ENCODE results near the gene ZNF672. TPM values are rescaled to one million over a fixed set of nuclear protein-coding genes. Genes with fewer than 3 reads are reported as not detected.

ZNF672 gene
- total and polyA plus RNA-seq, 2 of the 13 experiments (the other 11 are each of a cell fraction or from before 2014, with no cell fraction given): 17.2 to 22.9 TPM

GRCh38 chr1:248825573-248825908 lies 12.5 kb upstream of the ZNF672 start (continued):
- TF ChIP-seq MNT (IDR thresholded peaks at IDR 0.05): peak; percentile 20; the same call in 1 of the 2 replicates
- 0 out of 2 replicates have a peak, but pooled peaks have one; percentile 6 for TF ChIP-seq ZNF329 (CRISPR knock-in tag; IDR thresholded peaks at IDR 0.05; ENCODE audit: low read depth)
- TF ChIP-seq ZNF781 (CRISPR knock-in tag; IDR thresholded peaks at IDR 0.05; ENCODE audit: borderline replicate concordance, not compliant biosample characterization): no peak
- TF ChIP-seq, protein P1, sequence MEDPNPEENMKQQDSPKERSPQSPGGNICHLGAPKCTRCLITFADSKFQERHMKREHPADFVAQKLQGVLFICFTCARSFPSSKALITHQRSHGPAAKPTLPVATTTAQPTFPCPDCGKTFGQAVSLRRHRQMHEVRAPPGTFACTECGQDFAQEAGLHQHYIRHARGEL (CRISPR knock-in tag; IDR thresholded peaks at IDR 0.05): 0 out of 2 replicates have a peak, but pooled peaks have one; percentile 15
- no peak for TF ChIP-seq ZNF816 (CRISPR knock-in tag; IDR thresholded peaks at IDR 0.05; ENCODE audit: borderline replicate concordance)
- TF ChIP-seq SAFB2 (CRISPR knock-in tag; IDR thresholded peaks at IDR 0.05; ENCODE audit: borderline replicate concordance, low read depth): peak; percentile 28; the same call in 1 of the 2 replicates
- TF ChIP-seq THAP11 (CRISPR knock-in tag; IDR thresholded peaks at IDR 0.05): no peak; the same call in 1 of the 2 replicates
- 0 out of 2 replicates have a peak, but pooled peaks have one; percentile 7 for TF ChIP-seq FOXK1 (CRISPR knock-in tag; IDR thresholded peaks at IDR 0.05; ENCODE audit: borderline replicate concordance, low read depth)
- TF ChIP-seq ZNF607 (CRISPR knock-in tag; IDR thresholded peaks at IDR 0.05; ENCODE audit: borderline replicate concordance): no peak
- TF ChIP-seq SNAI1 (CRISPR knock-in tag; IDR thresholded peaks at IDR 0.05; ENCODE audit: borderline replicate concordance): peak; percentile 13; the same call in 1 of the 2 replicates
- peak; percentile 77 for TF ChIP-seq HNRNPH1 (optimal IDR thresholded peaks at IDR 0.05; ENCODE audit: low read depth, low read length)
- TF ChIP-seq, protein P2, sequence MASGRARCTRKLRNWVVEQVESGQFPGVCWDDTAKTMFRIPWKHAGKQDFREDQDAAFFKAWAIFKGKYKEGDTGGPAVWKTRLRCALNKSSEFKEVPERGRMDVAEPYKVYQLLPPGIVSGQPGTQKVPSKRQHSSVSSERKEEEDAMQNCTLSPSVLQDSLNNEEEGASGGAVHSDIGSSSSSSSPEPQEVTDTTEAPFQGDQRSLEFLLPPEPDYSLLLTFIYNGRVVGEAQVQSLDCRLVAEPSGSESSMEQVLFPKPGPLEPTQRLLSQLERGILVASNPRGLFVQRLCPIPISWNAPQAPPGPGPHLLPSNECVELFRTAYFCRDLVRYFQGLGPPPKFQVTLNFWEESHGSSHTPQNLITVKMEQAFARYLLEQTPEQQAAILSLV (CRISPR knock-in tag; IDR thresholded peaks at IDR 0.05; ENCODE audit: borderline replicate concordance): 0 out of 2 replicates have a peak, but pooled peaks have one; percentile 10
- no peak for TF ChIP-seq EP300 (IDR thresholded peaks at IDR 0.05; ENCODE audit: low read depth in 2 of 2, low read length in 2 of 2)
- TF ChIP-seq EP300 (CRISPR knock-in tag; IDR thresholded peaks at IDR 0.05; ENCODE audit: borderline replicate concordance): 0 out of 2 replicates have a peak, but pooled peaks have one; percentile 19
- no peak for TF ChIP-seq MEIS2 (CRISPR knock-in tag; IDR thresholded peaks at IDR 0.05)
- TF ChIP-seq ZNF251 (CRISPR knock-in tag; IDR thresholded peaks at IDR 0.05): no peak
- TF ChIP-seq NCOA2 (CRISPR knock-in tag; IDR thresholded peaks at IDR 0.05): no peak
- peak; percentile 36; the same call in 1 of the 2 replicates for TF ChIP-seq FOXK2 (IDR thresholded peaks at IDR 0.05)
- 0 out of 2 replicates have a peak, but pooled peaks have one; percentile 45 for TF ChIP-seq ZNF572 (CRISPR knock-in tag; IDR thresholded peaks at IDR 0.05)
- TF ChIP-seq BORCS8-MEF2B (CRISPR knock-in tag; IDR thresholded peaks at IDR 0.05): no peak

Measured in HepG2 (cell line).